ENCODE measurements around the gene CLEC20A. TPM values are rescaled to one million over a fixed set of nuclear protein-coding genes. Genes with fewer than 3 reads are reported as not detected.
A peak's percentile ranks its signal among the peaks of the same experiment; 100 is the strongest.

CLEC20A gene
- total RNA-seq, 1 donor from 2014 or later: not detected

- Mint-ChIP-seq H3K9me3 (ENCODE audit: unreplicated experiment) (no peaks in the 10 kb centered on the region), H3K36me3 (ENCODE audit: unreplicated experiment) (no peaks in the 10 kb centered on the region), H3K4me3 (ENCODE audit: unreplicated experiment) (no peak overlapping the region), H3K27ac (ENCODE audit: unreplicated experiment) (no peak overlapping the region), H3K4me1 (ENCODE audit: unreplicated experiment) (peaks cover 40% of the 10 kb centered on the region), H3K27me3 (ENCODE audit: unreplicated experiment) (no peaks in the 10 kb centered on the region)
- no peak for TF ChIP-seq CTCF (IDR thresholded peaks at IDR 0.05)
- no peak for DNase-seq (ENCODE audit: extremely low spot score, unreplicated experiment)
Observed at GRCh38 chr1:178533121-178533946, 36.6 kb upstream of the CLEC20A start.

GRCh38 chr1:178532392-178532791 is 35.6 kb upstream of the CLEC20A start:
- Mint-ChIP-seq H3K27me3 (ENCODE audit: unreplicated experiment) (no peaks in the 10 kb centered on the region), H3K9me3 (ENCODE audit: unreplicated experiment) (no peaks in the 10 kb centered on the region), H3K4me1 (ENCODE audit: unreplicated experiment) (peaks cover 30% of the 10 kb centered on the region), H3K36me3 (ENCODE audit: unreplicated experiment) (no peaks in the 10 kb centered on the region), H3K27ac (ENCODE audit: unreplicated experiment) (no peak overlapping the region), H3K4me3 (ENCODE audit: unreplicated experiment) (no peak overlapping the region)
- TF ChIP-seq CTCF (IDR thresholded peaks at IDR 0.05): peak; percentile 89
- peak; percentile 94 for DNase-seq (ENCODE audit: extremely low spot score, unreplicated experiment)

- Mint-ChIP-seq H3K4me3 (ENCODE audit: unreplicated experiment) (no peak overlapping the region), H3K9me3 (ENCODE audit: unreplicated experiment) (no peaks in the 10 kb centered on the region), H3K27me3 (ENCODE audit: unreplicated experiment) (no peaks in the 10 kb centered on the region), H3K4me1 (ENCODE audit: unreplicated experiment) (peaks cover 25% of the 10 kb centered on the region), H3K36me3 (ENCODE audit: unreplicated experiment) (no peaks in the 10 kb centered on the region), H3K27ac (ENCODE audit: unreplicated experiment) (no peak overlapping the region)
- no peak for DNase-seq (ENCODE audit: extremely low spot score, unreplicated experiment)
- no peak for TF ChIP-seq CTCF (IDR thresholded peaks at IDR 0.05)
Observed at GRCh38 chr1:178531887-178532286, 35.1 kb upstream of the CLEC20A start.

GRCh38 chr1:178530502-178530901 is 33.7 kb upstream of the CLEC20A start:
- Mint-ChIP-seq H3K9me3 (ENCODE audit: unreplicated experiment) (no peaks in the 10 kb centered on the region), H3K27me3 (ENCODE audit: unreplicated experiment) (no peaks in the 10 kb centered on the region), H3K4me3 (ENCODE audit: unreplicated experiment) (no peak overlapping the region), H3K36me3 (ENCODE audit: unreplicated experiment) (no peaks in the 10 kb centered on the region), H3K4me1 (ENCODE audit: unreplicated experiment) (peaks cover 21% of the 10 kb centered on the region), H3K27ac (ENCODE audit: unreplicated experiment) (peak overlapping the region; percentile 60)
- no peak for TF ChIP-seq CTCF (IDR thresholded peaks at IDR 0.05)
- DNase-seq (ENCODE audit: extremely low spot score, unreplicated experiment): no peak

- Mint-ChIP-seq H3K27ac (ENCODE audit: unreplicated experiment) (peak overlapping the region; percentile 60), H3K4me1 (ENCODE audit: unreplicated experiment) (peaks cover 21% of the 10 kb centered on the region), H3K27me3 (ENCODE audit: unreplicated experiment) (no peaks in the 10 kb centered on the region), H3K9me3 (ENCODE audit: unreplicated experiment) (no peaks in the 10 kb centered on the region), H3K36me3 (ENCODE audit: unreplicated experiment) (no peaks in the 10 kb centered on the region), H3K4me3 (ENCODE audit: unreplicated experiment) (no peak overlapping the region)
- no peak for TF ChIP-seq CTCF (IDR thresholded peaks at IDR 0.05)
- DNase-seq (ENCODE audit: extremely low spot score, unreplicated experiment): no peak
Observed at GRCh38 chr1:178530037-178530402, 33.3 kb upstream of the CLEC20A start.
